AG09319 (cell line): ENCODE measurements around the gene DCC.

ENCODE experiments used
- DNase-seq: peaks from one replicate; pipeline ENCODE4 v3.0.0-alpha.2; 2010; ENCODE audit warnings: low read depth; ENCODE audit errors: extremely low read depth
- CTCF ChIP-seq: IDR thresholded peaks from 2 replicates; pipeline ENCODE4 v1.5.1; 2011; ENCODE audit warnings: low read depth, mild to moderate bottlenecking, inconsistent platforms, low read length, moderate library complexity

Gene DCC

DNA sequence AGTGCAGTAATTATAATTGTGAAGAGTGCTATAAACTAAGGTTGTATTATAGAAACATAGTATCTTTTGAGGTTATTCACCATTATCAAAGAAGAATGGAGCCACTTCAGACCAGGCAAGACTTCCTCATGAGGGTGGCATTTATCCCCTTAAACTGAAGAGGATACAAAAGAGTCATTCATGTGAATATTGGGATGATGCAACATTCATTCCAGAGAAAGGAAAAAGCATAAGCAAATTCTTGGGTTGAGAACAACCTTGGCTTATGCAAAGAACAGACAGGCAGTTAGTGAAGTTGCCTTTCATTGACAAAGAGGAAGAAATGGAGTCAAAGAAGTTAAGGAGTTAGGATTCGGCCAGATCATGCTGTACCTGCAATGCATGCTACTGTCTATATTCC, 1201.9 kb downstream of the DCC start:
- no peak for DNase-seq
- TF ChIP-seq CTCF = no peak

DNA sequence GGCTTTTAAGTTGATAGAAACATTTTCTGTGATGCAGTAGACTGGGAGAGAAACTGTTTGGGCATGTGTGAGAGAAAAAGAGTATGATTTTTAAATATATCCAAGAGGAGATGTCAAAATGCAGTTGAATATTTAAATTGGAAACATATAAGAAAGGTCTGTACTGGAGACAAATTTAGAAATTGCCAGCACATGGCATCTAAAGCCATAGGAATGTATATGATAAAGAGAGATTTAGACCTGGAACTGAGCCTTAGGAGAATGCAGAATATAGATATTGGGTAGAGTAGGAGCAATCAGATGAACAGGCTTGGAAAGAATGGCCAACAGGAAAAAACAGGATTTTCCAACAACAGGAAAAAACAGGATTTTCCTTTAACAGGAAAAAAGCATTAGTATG, 1203.7 kb downstream of the DCC start:
- TF ChIP-seq CTCF = no peak
- DNase-seq = no peak

DNA sequence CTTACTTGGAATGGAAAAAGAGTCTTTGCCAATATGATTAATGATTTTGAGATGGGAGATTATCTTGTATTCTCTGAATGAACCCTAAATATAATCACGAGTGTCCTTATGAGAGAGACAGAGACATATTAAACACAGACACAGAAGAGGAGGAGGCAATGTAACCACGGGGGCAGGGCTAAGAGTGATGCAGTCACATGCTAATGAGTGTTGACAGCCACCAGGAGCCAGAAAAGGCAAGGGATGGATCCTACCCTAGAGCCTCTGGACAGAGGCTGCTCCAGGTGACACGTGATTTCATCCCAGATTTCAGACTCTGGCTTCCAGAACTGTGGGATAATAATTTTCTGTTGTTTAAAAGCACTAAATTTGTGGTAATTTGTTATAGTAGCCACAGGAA, 1204.9 kb downstream of the DCC start:
- no peak for DNase-seq
- TF ChIP-seq CTCF = no peak

DNA sequence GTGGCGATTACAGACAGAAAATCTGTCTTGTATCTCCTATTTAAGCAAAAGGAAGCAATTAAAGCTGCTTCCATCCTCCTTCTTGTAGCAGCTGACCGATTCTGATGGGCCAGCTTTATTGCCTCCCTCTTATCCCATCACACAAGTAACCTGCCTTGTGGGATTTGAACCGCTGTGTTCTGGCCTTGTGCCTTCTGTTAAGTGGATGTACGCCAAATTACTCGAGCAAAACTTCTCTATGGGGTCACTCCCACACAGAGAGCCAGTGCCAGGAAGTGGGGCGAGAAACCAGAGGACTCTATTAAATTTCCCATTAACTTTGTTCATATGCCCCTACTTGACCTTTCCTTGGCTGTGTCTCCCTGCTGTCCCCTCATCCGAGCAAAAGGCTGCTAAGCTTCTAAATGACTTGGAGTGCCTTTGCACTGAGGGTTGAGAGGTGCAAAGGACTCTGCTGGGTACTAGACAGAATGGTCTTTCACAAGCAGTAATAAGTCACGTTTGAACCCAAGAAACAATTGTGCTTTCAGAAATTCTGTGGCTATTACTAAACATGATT, 1212.0 kb downstream of the DCC start:
- TF ChIP-seq CTCF = no peak

DNA sequence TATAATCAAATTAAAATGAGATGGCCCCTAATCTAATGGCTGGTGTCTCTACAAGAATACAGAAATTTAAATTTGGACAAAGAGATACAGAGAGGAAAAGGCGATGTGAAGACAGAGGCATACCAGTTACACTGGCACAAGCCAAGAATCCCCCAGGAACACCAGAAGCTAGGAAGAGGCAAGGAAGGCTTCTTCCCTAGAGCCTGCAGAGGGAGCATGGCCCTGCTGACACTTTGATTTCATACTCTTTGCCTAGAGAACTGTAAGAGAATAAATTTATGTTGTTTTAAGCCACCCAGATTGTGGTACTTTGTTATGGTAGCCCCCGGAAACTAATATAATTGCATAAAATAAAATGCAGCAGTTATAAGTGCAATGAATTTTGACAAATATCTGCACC, 1213.0 kb downstream of the DCC start:
- no peak for DNase-seq
- no peak for TF ChIP-seq CTCF

More for the DNA sequence above, 1212.0 kb downstream of the DCC start:
- no peak for DNase-seq

DNA sequence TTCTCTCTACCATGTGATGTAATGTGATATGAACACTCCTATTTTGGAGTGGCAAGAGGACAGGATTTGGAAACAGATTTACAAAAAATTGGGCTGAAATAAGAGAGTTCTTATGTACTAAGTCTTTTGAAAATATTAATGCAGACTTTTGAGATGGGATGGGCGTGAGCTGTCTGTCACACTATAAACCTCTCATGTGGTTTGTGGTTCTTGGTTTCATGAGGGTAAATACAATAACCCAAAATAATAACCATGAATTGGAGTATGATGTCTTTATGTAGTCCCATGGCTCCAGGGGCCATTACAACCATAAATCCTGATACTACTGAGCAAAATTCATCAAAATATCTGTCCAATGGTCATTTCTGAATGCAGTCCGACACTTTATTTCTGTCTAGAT, 1216.5 kb downstream of the DCC start:
- DNase-seq = no peak
- TF ChIP-seq CTCF = no peak

DNA sequence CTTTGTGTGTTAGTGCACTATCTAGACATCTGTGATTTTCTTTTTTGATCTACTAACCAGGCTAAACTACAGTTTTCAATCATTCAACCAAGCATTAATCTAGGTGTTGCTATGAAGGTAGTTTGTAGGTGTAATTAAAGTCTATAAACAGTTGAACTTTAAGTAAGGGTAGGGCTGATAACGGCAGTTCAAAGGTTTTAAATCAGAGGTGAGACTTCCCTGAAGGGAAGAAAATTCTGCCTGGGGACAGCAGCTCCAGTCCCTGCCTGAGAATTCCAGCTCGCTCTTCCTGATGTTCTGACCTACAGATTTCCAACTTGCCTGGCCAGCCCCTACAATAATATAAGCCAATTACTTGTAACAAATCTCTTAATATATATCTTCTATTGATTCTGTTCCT, 1220.5 kb downstream of the DCC start:
- no peak for TF ChIP-seq CTCF
- no peak for DNase-seq
